ENCODE results near the gene PRIM1. TPM values are rescaled to one million over a fixed set of nuclear protein-coding genes. Genes with fewer than 3 reads are reported as not detected.
"Not testable (repeated sequence)": the region's sequence is repeated elsewhere in the genome, so short reads cannot be mapped to it uniquely, and the experiment has no call there.

PRIM1 gene
- 4.3 and 38.0 TPM in 2 replicates for total RNA-seq (ENCODE audit: low replicate concordance)

DNA sequence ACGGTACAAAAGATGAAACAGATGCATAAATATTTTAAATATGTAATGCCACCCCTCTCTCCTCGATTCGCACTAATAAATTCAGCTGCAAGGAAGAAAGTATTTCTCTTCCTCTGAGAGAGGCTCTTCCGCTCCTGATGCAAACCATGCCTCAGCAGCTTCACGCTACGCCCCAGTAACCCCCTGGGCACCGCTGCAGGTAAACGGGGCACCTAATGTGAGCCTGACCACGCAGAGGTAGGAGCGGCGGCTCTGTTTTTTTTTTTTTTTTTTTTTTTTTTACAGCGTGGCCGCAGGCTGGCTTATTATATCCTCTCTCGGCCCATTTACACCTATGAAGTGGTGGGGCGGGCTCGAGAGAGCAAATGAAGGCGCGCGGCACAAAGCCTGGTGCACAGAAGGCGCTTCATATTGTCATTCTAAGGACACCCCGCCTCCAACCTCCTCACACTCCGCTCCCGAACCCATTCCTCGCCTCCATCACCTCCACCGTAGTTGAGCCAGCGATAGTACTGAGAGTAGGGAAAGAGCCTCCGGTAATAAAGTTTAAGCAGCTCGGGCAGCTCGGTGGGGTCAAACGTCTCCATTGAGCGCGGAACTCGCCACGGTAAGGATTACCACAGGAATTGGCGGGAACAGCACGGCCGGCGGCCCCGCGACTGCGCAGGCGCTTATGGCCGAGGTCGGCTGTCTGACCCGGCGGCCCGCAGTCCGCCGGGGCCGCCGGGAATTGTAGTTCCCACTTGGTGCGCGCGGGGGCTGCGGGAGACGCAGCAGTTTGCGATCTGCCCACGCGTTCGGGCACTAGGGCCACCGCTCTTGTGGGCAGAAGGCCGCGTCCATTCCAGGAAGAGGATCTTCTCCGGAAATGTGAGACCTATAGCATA, at the start of gene PRIM1:
TSS of gene PRIM1 (minus strand) at position 612 of the 887 bp plus-strand sequence. CDS start at position 587, 25 bp downstream.
- TF ChIP-seq, protein P1, sequence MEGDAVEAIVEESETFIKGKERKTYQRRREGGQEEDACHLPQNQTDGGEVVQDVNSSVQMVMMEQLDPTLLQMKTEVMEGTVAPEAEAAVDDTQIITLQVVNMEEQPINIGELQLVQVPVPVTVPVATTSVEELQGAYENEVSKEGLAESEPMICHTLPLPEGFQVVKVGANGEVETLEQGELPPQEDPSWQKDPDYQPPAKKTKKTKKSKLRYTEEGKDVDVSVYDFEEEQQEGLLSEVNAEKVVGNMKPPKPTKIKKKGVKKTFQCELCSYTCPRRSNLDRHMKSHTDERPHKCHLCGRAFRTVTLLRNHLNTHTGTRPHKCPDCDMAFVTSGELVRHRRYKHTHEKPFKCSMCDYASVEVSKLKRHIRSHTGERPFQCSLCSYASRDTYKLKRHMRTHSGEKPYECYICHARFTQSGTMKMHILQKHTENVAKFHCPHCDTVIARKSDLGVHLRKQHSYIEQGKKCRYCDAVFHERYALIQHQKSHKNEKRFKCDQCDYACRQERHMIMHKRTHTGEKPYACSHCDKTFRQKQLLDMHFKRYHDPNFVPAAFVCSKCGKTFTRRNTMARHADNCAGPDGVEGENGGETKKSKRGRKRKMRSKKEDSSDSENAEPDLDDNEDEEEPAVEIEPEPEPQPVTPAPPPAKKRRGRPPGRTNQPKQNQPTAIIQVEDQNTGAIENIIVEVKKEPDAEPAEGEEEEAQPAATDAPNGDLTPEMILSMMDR (IDR thresholded peaks at IDR 0.05; ENCODE audit: insufficient read depth, low read length) = peak; percentile 25
- peak; percentile 68 for DNase-seq (ENCODE audit: low read depth)
- H3K4me3 ChIP-seq (ENCODE audit: low read depth, low read length) = peak within 1 kb of the TSS; percentile 98

DNA sequence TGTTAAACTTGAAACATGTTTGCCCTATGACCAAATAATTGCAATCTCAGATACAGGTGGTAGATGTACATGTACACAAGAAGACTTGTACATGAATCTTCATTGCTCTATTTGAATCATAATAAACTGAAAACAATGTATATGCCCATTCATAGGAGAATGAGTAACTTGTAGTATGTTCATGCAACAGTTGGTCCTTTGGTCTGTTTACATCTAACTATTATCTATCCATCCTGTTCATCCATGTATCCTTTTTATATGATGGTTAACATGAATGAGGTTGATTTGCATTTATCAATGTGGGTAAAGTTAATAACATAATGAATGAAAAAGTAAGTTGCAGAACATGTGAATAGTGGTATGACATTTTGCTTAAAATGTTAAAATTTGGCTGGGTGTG, 48.1 kb upstream of the PRIM1 start:
- no peak for DNase-seq (ENCODE audit: low read depth)
- H3K4me3 ChIP-seq (ENCODE audit: low read depth, low read length) = no peak overlapping the region
- TF ChIP-seq, protein P1 (IDR thresholded peaks at IDR 0.05; ENCODE audit: insufficient read depth, low read length) = no peak

DNA sequence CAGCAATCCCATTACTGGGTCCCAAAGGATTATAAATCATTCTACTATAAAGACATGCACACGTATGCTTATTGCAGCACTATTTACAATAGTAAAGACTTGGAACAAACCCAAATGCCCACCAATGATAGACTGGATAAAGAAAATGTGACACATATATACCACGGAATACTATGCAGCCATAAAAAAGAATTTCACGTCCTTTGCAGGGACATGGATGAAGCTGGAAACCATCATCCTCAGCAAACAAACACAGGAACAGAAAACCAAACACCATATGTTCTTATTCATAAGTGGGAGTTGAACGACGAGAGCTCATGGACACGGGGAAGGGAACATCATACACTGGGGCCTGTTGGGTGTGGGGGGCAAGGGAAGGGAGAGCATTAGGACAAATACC, 47.2 kb upstream of the PRIM1 start:
- not testable (repeated sequence) for H3K4me3 ChIP-seq (ENCODE audit: low read depth, low read length); DNase-seq (ENCODE audit: low read depth)

DNA sequence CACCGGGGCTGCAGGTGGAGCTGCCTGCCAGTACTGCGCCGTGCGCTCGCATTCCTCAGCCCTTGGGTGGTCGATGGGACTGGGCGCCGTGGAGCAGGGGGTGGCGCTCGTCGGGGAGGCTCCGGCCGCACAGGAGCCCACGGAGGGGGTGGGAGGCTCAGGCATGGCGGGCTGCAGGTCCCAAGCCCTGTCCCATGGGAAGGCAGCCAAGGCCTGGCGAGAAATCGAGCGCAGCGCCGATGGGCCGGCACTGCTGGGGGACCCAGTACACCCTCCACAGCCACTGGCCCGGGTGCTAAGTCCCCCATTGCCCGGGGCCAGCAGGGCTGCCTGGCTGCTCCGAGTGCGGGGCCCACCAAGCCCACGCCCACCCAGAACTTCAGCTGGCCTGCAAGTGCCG, 43.7 kb upstream of the PRIM1 start:
- DNase-seq (ENCODE audit: low read depth) = not testable (repeated sequence)

DNA sequence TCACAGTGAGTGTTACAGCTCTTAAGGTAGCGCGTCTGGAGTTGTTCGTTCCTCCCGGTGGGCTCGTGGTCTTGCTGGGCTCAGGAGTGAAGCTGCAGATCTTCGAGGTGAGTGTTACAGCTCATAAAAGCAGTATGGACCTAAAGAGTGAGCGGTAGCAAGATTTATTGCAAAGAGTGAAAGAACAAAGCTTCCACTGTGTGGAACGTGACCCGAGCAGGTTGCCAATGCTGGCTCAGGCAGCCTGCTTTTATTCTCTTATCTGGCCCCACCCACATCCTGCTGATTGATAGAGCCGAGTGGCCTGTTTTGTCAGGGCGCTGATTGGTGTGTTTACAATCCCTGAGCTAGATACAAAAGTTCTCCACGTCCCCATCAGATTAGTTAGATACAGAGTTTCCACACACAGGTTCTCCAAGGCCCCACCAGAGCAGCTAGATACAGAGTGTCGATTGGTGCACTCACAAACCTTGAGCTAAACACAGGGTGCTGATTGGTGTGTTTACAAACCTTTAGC, 43.0 kb upstream of the PRIM1 start:
- not testable (repeated sequence) for H3K4me3 ChIP-seq (ENCODE audit: low read depth, low read length); DNase-seq (ENCODE audit: low read depth)

More for the DNA sequence above, 43.7 kb upstream of the PRIM1 start:
- not testable (repeated sequence) for H3K4me3 ChIP-seq (ENCODE audit: low read depth, low read length)

DNA sequence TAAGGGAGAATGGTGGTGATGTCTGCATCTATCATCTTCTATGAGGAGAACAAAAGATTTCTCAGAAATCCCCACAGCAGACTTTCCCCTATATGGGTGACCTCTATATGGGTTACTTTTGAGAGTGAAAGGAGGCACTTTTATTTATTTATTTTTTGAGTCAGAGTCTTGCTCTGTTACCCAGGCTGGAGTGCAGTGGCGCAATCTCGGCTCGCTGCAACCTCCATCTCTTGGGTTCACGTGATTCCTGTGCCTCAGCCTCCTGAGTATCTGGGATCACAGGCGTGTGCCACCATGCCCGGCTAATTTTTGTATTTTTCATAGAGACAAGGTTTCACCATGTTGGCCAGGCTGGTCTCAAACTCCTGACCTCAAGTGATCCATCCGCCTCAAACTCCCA, 41.0 kb upstream of the PRIM1 start:
- not testable (repeated sequence) for H3K4me3 ChIP-seq (ENCODE audit: low read depth, low read length); DNase-seq (ENCODE audit: low read depth)

DNA sequence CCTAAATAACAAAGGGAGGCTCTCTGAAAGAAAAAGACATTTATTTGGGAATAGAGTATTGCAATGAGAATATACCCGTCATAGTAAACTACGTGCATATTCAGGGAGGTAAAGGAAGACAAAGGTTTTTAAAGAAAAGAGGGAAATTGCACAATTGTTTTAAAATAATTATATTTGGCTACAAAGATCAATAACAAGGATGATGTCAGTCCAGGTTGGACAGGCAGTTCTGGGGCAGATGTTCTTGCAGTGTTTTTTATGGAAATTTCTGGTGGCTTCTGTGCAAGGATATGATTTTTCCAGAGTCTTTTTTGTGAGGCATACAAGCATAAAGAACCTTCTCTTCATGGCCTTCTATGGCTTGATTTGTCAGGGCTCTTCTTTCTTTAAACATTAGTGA, 40.6 kb upstream of the PRIM1 start:
- no peak overlapping the region for H3K4me3 ChIP-seq (ENCODE audit: low read depth, low read length)
- DNase-seq (ENCODE audit: low read depth) = no peak
- TF ChIP-seq, protein P1 (IDR thresholded peaks at IDR 0.05; ENCODE audit: insufficient read depth, low read length) = no peak

DNA sequence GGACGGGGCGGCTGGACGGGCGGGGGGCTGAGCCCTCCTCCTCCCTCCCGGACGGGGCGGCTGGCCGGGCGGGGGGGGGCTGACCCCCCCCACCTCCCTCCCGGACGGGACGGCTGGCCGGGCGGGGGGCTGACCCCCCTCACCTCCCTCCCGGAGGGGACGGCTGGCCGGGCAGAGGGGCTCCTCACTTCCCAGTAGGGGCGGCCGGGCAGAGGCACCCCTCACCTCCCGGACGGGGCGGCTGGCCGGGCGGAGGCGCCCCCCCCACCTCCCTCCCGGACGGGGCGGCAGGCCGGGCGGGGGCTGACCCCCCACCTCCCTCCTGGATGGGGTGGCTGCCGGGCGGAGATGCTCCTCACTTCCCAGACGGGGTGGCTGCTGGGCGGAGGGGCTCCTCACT, 37.3 kb upstream of the PRIM1 start:
- DNase-seq (ENCODE audit: low read depth); H3K4me3 ChIP-seq (ENCODE audit: low read depth, low read length): not testable (repeated sequence)

DNA sequence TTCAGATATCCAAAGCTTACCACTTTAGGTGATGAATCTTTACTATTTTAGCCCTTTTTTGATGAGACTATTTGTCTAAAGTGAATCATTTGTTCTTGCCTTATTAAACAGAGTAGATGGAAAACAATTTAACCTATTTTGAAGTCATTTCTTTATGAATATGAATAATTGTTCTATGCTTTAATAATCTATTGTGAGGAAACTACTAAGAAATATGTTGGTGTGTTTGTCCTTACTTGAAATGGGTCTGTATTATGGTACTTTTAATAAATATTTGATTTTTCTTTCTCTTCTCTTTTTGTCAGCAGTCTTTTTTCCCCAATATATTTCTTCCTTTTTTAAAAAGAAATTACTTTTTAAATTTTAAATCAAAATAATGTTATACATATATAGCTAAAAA, 35.4 kb upstream of the PRIM1 start:
- DNase-seq (ENCODE audit: low read depth) = no peak
- TF ChIP-seq, protein P1 (IDR thresholded peaks at IDR 0.05; ENCODE audit: insufficient read depth, low read length) = no peak
- no peak overlapping the region for H3K4me3 ChIP-seq (ENCODE audit: low read depth, low read length)

All from fibroblast of the aortic adventitia (primary cell).